EH (cell line): ENCODE measurements around the gene WASF3.

ENCODE experiments used
- DNase-seq: peaks from one replicate; pipeline ENCODE4 v3.0.0-alpha.2; 2015; ENCODE audit warnings: low read depth

Gene WASF3

GRCh38 chr13:26557393-26558073 is at the start of gene WASF3:
Gene WASF3, plus strand, starts transcription at chr13:26557683. Its CDS starts 84,588 bp downstream, at chr13:26642271.
- DNase-seq, result peak; percentile 95

- peak; percentile 89 for DNase-seq
Observed at GRCh38 chr13:26508885-26509284, 48.6 kb upstream of the WASF3 start.

- no peak for DNase-seq
Observed at GRCh38 chr13:26509491-26509890, 48.0 kb upstream of the WASF3 start.

- DNase-seq, result no peak
Observed at GRCh38 chr13:26513931-26514330, 43.6 kb upstream of the WASF3 start.

- no peak for DNase-seq
Observed at GRCh38 chr13:26515721-26516120, 41.8 kb upstream of the WASF3 start.

- DNase-seq, result no peak
Observed at GRCh38 chr13:26517936-26518335, 39.5 kb upstream of the WASF3 start.

- no peak for DNase-seq
Observed at GRCh38 chr13:26518451-26518959, 39.0 kb upstream of the WASF3 start.

- no peak for DNase-seq
Observed at GRCh38 chr13:26522571-26522970, 34.9 kb upstream of the WASF3 start.

GRCh38 chr13:26523007-26523406 is 34.5 kb upstream of the WASF3 start:
- DNase-seq, result no peak

- DNase-seq, result no peak
Observed at GRCh38 chr13:26525528-26525927, 32.0 kb upstream of the WASF3 start.

GRCh38 chr13:26526702-26527216 is 30.7 kb upstream of the WASF3 start:
- no peak for DNase-seq

- no peak for DNase-seq
Observed at GRCh38 chr13:26528527-26528926, 29.0 kb upstream of the WASF3 start.

- DNase-seq, result peak; percentile 73
Observed at GRCh38 chr13:26529441-26529840, 28.0 kb upstream of the WASF3 start.

- no peak for DNase-seq
Observed at GRCh38 chr13:26531742-26532141, 25.7 kb upstream of the WASF3 start.

GRCh38 chr13:26534036-26534726 is 23.3 kb upstream of the WASF3 start:
- no peak for DNase-seq

- DNase-seq, result no peak
Observed at GRCh38 chr13:26538363-26539317, 18.8 kb upstream of the WASF3 start.

GRCh38 chr13:26539738-26540292 is 17.7 kb upstream of the WASF3 start:
- no peak for DNase-seq

- no peak for DNase-seq
Observed at GRCh38 chr13:26540334-26540733, 17.1 kb upstream of the WASF3 start.

- no peak for DNase-seq
Observed at GRCh38 chr13:26541041-26541440, 16.4 kb upstream of the WASF3 start.

GRCh38 chr13:26541678-26542568 is 15.6 kb upstream of the WASF3 start:
- no peak for DNase-seq

- DNase-seq, result no peak
Observed at GRCh38 chr13:26544707-26545106, 12.8 kb upstream of the WASF3 start.
